ENCODE results near the gene ELMO3.
A peak's percentile ranks its signal among the peaks of the same experiment; 100 is the strongest.

The ELMO3 gene

DNA sequence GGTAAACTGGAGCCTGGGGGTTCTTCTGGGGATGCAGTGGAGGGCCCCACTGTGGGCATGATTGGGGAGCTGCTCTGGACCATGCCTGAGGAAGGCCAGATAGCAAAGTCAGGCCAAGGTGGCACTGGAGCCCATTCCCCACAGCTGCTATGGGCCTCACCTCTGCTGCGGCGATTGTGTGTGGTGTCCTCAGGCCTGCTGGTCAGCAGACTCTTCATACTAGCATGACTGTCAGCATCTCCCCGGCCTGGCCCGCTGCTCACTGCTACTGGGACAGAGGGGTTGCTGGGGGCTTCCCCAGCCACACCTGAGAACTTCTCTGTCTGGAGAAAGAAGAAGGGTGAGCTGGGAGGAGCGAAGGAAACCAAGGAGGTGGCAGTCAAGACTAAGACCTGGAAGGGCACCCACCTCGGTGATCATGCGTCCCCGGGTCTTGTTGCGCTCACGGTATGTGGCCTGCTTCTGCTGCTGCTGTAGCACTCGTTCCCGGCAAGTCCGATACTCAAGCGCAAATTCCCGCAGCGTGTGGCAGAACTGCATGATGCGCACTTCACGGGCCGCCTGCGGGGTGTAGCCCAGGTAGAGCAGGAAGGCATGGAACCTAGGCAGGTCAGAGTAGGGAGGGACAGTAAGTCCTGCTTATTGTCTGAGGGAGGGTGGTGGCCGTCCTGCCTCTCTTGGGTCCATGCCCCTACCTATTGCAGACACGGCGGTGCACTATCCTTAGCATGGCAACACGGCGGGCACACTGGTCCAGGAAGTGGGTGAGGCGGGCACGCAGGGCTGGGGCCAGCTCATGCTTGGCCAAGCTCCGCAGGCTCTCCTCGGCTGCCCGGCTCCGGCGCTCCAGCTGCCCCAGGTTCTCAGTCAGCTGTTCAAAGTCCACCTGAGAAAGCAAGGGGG, 31.2 kb downstream of the ELMO3 start:
- H3K27ac ChIP-seq = no peak overlapping the region
- TF ChIP-seq, protein P1, sequence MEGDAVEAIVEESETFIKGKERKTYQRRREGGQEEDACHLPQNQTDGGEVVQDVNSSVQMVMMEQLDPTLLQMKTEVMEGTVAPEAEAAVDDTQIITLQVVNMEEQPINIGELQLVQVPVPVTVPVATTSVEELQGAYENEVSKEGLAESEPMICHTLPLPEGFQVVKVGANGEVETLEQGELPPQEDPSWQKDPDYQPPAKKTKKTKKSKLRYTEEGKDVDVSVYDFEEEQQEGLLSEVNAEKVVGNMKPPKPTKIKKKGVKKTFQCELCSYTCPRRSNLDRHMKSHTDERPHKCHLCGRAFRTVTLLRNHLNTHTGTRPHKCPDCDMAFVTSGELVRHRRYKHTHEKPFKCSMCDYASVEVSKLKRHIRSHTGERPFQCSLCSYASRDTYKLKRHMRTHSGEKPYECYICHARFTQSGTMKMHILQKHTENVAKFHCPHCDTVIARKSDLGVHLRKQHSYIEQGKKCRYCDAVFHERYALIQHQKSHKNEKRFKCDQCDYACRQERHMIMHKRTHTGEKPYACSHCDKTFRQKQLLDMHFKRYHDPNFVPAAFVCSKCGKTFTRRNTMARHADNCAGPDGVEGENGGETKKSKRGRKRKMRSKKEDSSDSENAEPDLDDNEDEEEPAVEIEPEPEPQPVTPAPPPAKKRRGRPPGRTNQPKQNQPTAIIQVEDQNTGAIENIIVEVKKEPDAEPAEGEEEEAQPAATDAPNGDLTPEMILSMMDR (conservative IDR thresholded peaks at IDR 0.05) = no peak

DNA sequence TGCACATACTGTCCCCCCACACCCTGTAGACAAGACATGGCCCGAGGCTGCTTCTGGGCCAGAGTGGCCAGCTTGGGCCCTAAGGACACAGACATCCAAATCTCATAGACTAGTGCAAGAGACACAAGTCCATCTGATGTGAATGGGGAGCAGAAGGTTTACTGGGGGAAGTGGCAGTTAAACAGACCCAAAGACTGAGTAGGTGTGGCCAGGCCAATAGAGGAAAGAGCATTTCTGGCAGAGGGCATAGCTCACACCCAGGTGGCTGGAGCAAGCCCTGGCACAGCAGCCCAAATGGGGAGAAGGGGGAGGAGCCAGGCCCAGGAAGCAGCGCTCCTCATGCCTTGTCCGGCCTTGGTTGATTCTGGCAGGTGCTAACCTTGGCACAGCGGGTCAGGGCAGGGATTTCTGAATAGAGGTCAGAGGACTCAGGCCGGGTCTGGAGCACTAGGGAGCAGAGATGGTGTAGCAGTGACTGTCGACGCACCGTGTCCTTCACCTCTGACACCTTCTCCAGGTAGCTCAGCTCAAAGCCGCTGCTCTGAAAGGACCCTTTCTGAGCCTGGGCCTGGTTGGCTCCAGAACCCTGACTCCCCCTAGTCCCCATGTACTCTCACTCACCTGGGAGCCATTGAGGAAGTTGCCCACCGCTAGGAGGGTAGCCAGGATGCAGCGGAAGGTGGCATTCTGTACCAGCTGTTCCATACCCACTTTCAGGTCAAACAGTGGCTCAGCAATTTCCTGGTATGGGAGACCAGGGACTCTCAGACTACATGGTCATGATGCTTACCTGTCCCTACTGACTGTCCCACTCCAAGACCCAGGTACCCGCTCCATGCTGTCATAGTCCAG, 32.1 kb downstream of the ELMO3 start:
- no peak overlapping the region for H3K27ac ChIP-seq
- TF ChIP-seq, protein P1 (conservative IDR thresholded peaks at IDR 0.05) = no peak

DNA sequence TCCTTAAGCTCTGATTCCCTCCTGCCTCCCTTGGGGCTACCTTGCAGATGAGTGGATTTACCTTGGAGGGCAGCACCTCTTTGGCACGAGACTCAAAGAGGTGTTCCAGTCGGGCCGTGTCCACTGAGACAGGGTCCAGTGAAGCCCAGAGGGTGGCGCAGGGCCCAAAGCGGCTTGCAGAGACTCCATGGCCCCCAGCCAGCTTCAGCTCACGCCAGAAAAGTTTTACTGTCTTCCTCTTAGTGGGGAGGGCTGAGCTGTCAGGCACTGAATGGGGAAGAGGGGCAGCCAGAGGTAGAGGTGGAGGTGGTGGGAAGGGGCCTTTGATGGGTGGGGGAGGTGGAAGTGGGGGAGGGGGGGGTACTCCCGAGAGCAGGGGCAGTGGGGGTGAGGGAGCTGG, 34.7 kb downstream of the ELMO3 start:
- H3K27ac ChIP-seq = no peak overlapping the region; the same call in 1 of the 2 replicates
- TF ChIP-seq, protein P1 (conservative IDR thresholded peaks at IDR 0.05) = peak; percentile 45

DNA sequence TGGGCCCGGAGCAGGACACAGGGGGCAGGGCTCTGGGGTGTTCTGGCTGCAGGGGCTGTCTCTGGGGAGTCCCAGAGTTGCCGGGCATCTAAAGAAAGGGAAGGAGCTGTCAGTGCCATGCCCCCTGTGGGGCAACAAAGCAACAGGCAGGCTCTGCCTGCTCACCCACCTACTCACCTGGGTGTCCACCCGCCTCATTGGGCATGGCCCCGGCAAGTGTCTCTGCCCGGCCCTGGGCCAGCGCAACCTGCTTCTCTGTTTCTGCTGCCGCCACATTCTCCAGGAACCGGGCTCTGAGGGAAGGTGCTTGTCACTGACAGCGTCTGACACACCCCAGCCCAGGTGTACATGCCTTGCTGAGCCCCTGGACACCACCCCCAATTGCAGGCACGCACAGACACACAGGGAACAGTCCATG, 35.3 kb downstream of the ELMO3 start:
- TF ChIP-seq, protein P1 (conservative IDR thresholded peaks at IDR 0.05) = no peak
- H3K27ac ChIP-seq = no peak overlapping the region; the same call in 1 of the 2 replicates

DNA sequence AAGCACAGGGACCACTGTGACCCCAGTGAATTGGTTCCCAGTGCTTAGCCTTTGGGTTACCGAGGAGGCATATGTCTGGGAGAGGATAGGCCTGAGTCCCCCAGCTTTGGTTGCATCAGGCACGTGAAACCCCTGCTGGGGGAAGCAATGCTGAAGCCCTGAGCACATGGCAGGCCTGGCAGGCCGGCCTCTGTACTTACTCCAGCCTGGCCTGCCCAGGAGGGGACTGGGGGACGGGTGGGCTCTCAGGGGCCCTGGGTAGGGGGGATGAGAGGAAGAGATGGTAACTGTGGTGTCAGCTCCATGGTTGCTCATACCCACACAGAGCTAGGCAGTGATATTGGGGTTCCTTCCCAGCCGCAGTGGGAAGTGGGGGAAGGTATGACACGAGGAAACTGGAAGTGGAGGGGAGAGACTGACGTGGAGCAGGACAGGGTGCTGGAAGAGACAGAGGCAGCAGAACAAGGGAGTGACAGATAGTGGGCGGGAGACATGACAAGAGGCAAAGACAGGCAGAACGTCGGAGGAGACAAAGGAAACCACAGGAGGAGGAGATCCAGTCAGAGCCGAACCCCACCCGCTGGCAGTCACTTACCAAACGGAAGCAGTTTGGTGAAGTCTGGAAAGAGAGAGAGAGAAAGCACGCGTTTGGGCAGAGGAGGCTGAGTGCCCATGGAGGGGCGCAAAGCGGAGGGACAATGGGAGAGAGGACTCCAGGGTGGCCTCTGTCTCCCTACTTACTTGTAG, 37.1 kb downstream of the ELMO3 start:
- no peak overlapping the region for H3K27ac ChIP-seq
- TF ChIP-seq, protein P1 (conservative IDR thresholded peaks at IDR 0.05) = no peak

DNA sequence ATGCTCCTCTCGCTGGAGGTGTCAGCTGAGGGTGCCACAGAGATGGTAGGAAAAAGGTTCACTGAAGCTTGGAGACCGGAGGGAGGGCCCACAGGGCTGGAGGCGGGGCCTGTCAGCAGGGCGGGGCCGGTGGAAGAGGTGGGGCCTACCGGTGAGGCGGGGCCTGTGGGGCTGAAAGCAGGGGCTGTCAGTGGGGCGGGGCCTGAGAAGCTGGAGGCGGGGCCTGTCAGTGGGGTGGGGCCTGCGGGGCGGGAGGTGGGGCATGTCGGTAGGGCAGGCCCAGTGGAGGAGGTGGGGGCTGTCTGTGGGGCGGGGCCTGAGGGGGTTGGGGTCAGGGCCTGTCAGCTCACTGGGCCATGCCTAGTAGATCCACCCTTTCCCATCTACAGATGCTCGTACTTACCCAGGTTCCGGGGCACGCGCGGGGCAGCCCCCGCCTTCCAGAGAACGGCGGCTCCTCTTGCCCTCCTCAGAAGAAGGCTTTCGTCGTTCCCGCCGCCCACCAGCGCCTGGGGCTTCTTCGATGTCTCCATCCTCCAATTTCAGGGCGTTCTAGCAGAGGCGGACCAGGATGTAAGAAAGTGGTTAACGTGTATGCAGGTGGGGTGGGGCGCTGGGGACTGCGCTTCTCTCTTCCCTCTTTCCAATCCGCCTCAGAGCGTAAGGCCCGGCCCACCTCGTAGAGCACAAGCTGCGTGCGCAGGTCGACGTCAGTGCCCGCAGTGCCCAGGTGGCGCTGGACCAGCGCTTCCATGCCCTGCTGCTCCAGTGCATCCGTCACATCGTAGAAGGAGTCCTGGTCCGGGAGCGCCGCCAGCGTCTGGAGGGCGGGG, 37.8 kb downstream of the ELMO3 start:
- no peak overlapping the region for H3K27ac ChIP-seq
- TF ChIP-seq, protein P1 (conservative IDR thresholded peaks at IDR 0.05) = no peak

Data from VCaP (cell line).